HG03460 (cell line): ENCODE results near the gene HHATL.

Experiments
- ATAC-seq: cut with Tn5 transposase; IDR thresholded peaks from one replicate; pipeline ENCODE4 v1.9.1; 2021; ENCODE audit not compliant: unreplicated experiment

HHATL gene

GRCh38 chr3:42666577-42666998 is 36.0 kb downstream of the HHATL start:
- no peak for ATAC-seq

- ATAC-seq, result no peak
These were observed 36.6 kb downstream of the HHATL start for GRCh38 chr3:42666022-42666421.

- ATAC-seq, result no peak
These were observed 37.3 kb downstream of the HHATL start for GRCh38 chr3:42665050-42665878.

GRCh38 chr3:42664438-42664803 is 38.2 kb downstream of the HHATL start:
- ATAC-seq, result no peak

GRCh38 chr3:42663581-42664437 is 38.8 kb downstream of the HHATL start:
- no peak for ATAC-seq

GRCh38 chr3:42662813-42663535 is 39.6 kb downstream of the HHATL start:
- ATAC-seq, result no peak

GRCh38 chr3:42662037-42662812 is 40.4 kb downstream of the HHATL start:
- no peak for ATAC-seq

- ATAC-seq, result no peak
These were observed 41.0 kb downstream of the HHATL start for GRCh38 chr3:42661593-42662022.

- no peak for ATAC-seq
These were observed 41.7 kb downstream of the HHATL start for GRCh38 chr3:42660898-42661297.

- no peak for ATAC-seq
These were observed 42.4 kb downstream of the HHATL start for GRCh38 chr3:42660131-42660715.

GRCh38 chr3:42659451-42660130 is 43.0 kb downstream of the HHATL start:
- no peak for ATAC-seq

GRCh38 chr3:42658771-42659390 is 43.7 kb downstream of the HHATL start:
- no peak for ATAC-seq

- no peak for ATAC-seq
These were observed 44.4 kb downstream of the HHATL start for GRCh38 chr3:42658091-42658770.

- no peak for ATAC-seq
These were observed 44.9 kb downstream of the HHATL start for GRCh38 chr3:42657675-42658074.

GRCh38 chr3:42656680-42657610 is 45.7 kb downstream of the HHATL start:
- no peak for ATAC-seq

GRCh38 chr3:42655980-42656679 is 46.5 kb downstream of the HHATL start:
- no peak for ATAC-seq

GRCh38 chr3:42655331-42655888 is 47.2 kb downstream of the HHATL start:
- no peak for ATAC-seq
